ENCODE results near the gene CLSTN2. TPM values are rescaled to one million over a fixed set of nuclear protein-coding genes. Genes with fewer than 3 reads are reported as not detected.

The CLSTN2 gene
- total and polyA plus RNA-seq, 2 of the 4 experiments (the other 2 are of a cell fraction) = under 0.01 to 0.07 TPM

GRCh38 chr3:140270329-140270728 lies 335.3 kb downstream of the CLSTN2 start:
- BruUV-seq (replicated peaks) = no TSS peak
- dilution Hi-C loops (cut with HindIII; ENCODE audit: low sequenced_read_pairs, unreplicated experiment) = no loop called here

More at GRCh38 chr3:140270329-140270728, 335.3 kb downstream of the CLSTN2 start:
- Histone ChIP-seq H3K4me2 (ENCODE audit: low read depth, low read length) (no peak overlapping the region), H3K4ac (ENCODE audit: low read depth, low read length) (no peak overlapping the region), H3K23ac (ENCODE audit: low read depth, low read length) (no peak overlapping the region), H4K20me1 (ENCODE audit: insufficient read depth, low read length) (no peaks in the 10 kb centered on the region), H2BK15ac (ENCODE audit: low read depth, low read length) (no peak overlapping the region), H3K27me3 (ENCODE audit: control insufficient read depth, insufficient read depth, low read length) (no peaks in the 10 kb centered on the region), H3K27ac (ENCODE audit: insufficient read depth, low read length) (no peak overlapping the region), H2AFZ (replicated peaks; ENCODE audit: low read length, poor library complexity) (no peak overlapping the region), H4K5ac (ENCODE audit: low read depth, low read length) (no peak overlapping the region), H2AK5ac (ENCODE audit: low read depth, low read length) (no peak overlapping the region), H3K9ac (ENCODE audit: low read depth, low read length) (no peak overlapping the region), H2BK20ac (ENCODE audit: low read depth, low read length) (no peak overlapping the region), H2AK9ac (replicated peaks; ENCODE audit: low read depth, low read length, poor library complexity) (no peak overlapping the region), H3K14ac (replicated peaks; ENCODE audit: low read depth, low read length) (no peak overlapping the region), H4K8ac (ENCODE audit: low read depth in 2 of 2, low read length in 2 of 2) (no peak overlapping the region), H3K18ac (ENCODE audit: low read depth, low read length) (no peak overlapping the region), H3K56ac (ENCODE audit: extremely low read depth, insufficient read depth, low read length) (no peak overlapping the region), H3K9me3 (ENCODE audit: control insufficient read depth, insufficient read depth, low read length) (no peaks in the 10 kb centered on the region), H3K4me1 (ENCODE audit: control insufficient read depth, insufficient read depth, low read length) (no peaks in the 10 kb centered on the region), H3K36me3 (ENCODE audit: control insufficient read depth, insufficient read depth, low read length) (no peaks in the 10 kb centered on the region), H3K79me1 (ENCODE audit: low read depth in 1 of 2, low read length in 2 of 2) (no peaks in the 10 kb centered on the region), H2BK120ac (ENCODE audit: low read depth, low read length) (no peak overlapping the region), H4K91ac (ENCODE audit: insufficient read depth, low read depth, low read length) (no peak overlapping the region), H3K9me1 (ENCODE audit: insufficient read depth, low read length) (no peaks in the 10 kb centered on the region), H3K4me3 (ENCODE audit: insufficient read depth, low read depth, low read length) (no peak overlapping the region), H2BK5ac (ENCODE audit: low read depth, low read length, poor library complexity, severe bottlenecking) (no peak overlapping the region)
- TF ChIP-seq CEBPB (IDR thresholded peaks at IDR 0.05; ENCODE audit: low read depth, low read length) (no peak), RAD21 (IDR thresholded peaks at IDR 0.05; ENCODE audit: low read length) (no peak), CTCF (conservative IDR thresholded peaks at IDR 0.05; ENCODE audit: low read depth, low read length) (no peak), SMC3 (IDR thresholded peaks at IDR 0.05; ENCODE audit: low read depth, low read length) (no peak)
- ATAC-seq (ENCODE audit: low read depth) (no peak), DNase-seq (no peak)
- in situ Hi-C loops (cut with MboI; ENCODE audit: low sequenced_read_pairs) = no loop called here
- POLR2A ChIA-PET (ENCODE audit: unreplicated experiment) = no interaction called here
- CTCF ChIA-PET = no interaction called here
- intact Hi-C loops (cut with micrococcal nuclease) = no loop called here
- no CpG with 5 or more reads among the region's 3 CpGs for WGBS, 2 experiments (ENCODE audit: extremely low coverage in 2 of 2, insufficient read length in 1 of 2)

Measured in IMR-90 (cell line).